GM10266 (cell line): ENCODE measurements around the gene PGP.

Source experiments
- DNase-seq: peaks from one replicate; pipeline ENCODE4 v3.0.0; 2012; ENCODE audit errors: extremely low spot score
- CTCF ChIP-seq: IDR thresholded peaks from 2 replicates; pipeline ENCODE4 v1.5.1; 2012; ENCODE audit warnings: mild to moderate bottlenecking, low read depth; ENCODE audit not compliant: control insufficient read depth, insufficient read depth; ENCODE audit errors: missing control alignments

Gene PGP

GRCh38 chr16:2226918-2227317 is 12.3 kb upstream of the PGP start:
- DNase-seq = no peak
- TF ChIP-seq CTCF = no peak

DNA sequence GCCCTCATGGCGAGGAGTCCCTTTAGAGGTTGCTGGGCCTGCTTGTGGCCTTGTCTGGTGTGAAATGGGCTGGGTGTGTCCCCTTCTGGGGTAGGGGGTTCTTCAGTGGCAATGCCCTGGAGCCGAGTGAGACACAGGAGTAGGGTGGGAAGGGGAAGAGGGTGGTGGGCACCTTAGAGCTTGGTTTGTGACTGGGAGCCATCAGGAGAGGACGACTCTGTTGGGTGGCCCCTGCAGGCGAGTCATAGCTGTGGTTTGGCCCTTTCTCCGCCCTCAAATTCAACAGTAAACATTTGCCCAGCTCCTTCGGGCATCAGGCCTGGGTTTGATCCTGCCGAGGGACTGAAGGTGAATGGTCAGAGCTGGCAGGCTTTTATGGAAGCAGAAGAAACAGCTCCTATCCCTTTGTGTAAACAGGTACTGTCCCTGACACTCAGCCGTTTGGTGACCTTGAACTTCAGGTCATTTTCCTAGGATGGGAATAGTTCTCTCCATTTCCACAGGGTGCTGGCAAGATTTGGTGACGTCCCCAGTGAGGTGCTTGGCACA is 11.7 kb upstream of the PGP start:
- TF ChIP-seq CTCF = no peak
- DNase-seq = no peak

DNA sequence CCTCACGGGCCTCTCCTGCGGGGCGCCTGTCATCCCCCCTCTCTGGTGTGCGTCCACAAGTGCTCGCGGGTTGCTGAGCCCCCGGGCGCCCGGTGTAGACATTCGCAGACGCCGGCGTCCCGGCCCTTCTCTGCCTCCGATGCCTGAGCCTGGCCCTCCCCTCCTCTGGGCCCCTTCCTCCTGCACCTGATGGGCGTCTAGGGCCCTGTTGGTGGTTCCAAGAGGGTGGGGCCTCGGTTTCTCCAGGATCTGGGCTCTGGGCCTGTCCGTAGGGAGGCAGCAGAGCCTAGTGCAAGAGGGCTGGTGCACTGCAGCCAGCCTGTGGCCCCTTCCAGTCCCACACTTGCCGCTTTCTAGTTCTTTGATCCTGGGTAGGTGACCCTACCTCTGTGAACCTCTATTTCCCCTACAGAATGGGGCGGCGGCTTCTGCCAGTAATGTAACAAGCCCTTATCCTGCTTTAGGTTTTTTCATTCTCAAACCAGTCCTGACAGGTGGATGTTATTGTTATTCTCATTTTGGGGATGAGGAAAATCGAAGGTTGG is 9.4 kb upstream of the PGP start:
- TF ChIP-seq CTCF = peak; percentile 20
- DNase-seq = peak; percentile 66

DNA sequence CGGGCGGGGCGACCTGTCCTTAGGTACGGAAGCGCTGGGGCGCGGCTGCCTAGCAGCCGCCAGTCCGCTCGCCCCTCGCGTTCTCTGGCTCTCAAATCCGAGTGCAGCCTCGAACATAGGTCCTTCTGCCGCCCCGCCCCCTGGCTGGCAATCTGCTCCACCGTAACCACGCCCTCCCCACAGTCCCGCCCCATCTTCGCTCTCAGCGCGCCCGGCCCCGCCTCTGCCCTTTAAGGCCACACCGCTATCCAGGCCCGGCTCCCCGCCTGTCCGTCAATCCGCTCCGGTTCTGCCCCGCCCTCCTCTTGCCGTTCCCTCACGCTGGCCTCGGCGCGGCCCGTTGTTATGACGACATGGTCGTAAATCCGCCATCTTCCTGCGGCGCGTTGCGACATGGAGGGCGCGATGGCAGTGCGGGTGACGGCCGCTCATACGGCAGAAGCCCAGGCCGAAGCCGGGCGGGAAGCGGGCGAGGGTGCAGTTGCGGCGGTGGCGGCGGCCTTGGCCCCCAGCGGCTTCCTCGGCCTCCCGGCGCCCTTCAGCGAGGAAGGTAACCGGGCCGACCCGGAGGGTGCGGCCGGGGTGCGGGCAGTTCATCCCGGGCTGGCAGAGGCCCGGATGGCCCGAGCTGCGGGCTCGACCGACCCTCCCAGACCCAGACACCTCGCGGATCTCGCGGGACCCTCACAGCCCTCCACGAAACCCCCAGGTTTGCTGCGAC is 8.7 kb upstream of the PGP start, which contains the start of gene E4F1:
E4F1 (plus strand) TSS at position 371 of the 721 bp plus-strand sequence; CDS start at position 394, 23 bp downstream.
- no peak for TF ChIP-seq CTCF
- peak; percentile 100 for DNase-seq

DNA sequence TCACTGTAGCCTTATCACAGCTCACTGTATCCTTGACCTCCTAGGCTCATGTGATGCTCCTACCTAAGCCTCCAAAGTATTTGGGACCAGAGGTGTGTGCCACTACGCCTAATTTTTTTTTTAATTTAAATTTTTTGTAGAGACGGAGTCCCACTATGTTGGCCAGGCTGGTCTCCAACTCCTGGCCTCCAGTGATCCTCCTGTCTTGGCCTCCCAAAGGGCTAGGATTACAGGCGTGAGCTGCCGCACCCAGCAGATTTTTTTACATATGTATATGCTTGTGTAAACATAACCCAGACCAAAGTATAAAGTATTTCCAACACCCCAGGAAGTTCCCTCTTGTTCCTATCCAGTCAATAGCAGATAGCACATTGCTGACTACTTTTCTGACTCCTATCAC is 1.7 kb upstream of the PGP start:
- no peak for DNase-seq
- no peak for TF ChIP-seq CTCF

DNA sequence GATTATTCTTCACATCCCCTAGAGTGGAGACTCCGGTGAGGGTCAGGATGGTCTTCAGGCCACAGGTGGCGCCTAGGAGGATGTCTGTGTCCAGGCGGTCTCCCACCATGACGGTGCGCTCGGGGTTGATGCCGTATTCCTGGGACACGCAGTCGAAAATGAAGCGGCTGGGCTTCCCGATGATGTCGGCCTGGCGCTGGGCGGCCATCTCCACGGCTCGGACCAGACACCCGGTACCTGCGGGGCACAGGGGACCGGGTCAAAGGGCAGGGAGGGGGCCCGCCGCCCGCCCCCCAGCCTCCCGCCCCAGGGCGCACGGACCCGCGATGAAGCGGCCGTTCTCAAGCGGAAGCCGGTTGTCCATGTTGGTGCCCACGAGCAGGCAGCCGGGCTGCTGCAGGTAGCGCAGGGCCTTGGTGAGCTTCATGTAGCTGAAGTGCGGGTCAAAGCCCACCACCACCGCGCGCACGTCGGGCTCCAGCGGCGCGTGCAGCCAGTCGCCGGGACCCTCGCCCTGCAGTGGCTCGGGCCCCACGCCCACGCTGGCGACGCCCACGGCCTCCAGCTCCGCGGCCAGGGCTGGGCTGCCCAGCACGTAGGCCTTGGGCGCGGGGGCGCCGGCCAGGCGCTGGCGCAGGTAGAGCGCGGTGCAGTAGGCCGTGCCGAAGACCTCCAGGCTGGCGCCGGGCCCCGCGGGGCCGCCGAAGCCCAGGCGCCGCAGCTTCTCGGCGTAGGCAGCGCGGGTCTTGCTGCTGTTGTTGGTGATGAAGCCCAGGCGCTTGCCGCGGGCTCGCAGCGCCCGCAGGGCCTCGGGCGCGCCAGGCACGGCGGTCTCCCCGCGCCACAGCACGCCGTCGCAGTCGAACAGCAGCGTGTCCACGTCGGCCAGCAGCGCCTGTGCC is 572 bp downstream of the PGP start:
- TF ChIP-seq CTCF = no peak
- DNase-seq = no peak
